ENCODE results near the gene PIP.
"Not testable (repeated sequence)": the region's sequence is repeated elsewhere in the genome, so short reads cannot be mapped to it uniquely, and the experiment has no call there.

PIP gene

GRCh38 chr7:143120691-143121405 is 11.0 kb upstream of the PIP start:
- TF ChIP-seq, protein P1, sequence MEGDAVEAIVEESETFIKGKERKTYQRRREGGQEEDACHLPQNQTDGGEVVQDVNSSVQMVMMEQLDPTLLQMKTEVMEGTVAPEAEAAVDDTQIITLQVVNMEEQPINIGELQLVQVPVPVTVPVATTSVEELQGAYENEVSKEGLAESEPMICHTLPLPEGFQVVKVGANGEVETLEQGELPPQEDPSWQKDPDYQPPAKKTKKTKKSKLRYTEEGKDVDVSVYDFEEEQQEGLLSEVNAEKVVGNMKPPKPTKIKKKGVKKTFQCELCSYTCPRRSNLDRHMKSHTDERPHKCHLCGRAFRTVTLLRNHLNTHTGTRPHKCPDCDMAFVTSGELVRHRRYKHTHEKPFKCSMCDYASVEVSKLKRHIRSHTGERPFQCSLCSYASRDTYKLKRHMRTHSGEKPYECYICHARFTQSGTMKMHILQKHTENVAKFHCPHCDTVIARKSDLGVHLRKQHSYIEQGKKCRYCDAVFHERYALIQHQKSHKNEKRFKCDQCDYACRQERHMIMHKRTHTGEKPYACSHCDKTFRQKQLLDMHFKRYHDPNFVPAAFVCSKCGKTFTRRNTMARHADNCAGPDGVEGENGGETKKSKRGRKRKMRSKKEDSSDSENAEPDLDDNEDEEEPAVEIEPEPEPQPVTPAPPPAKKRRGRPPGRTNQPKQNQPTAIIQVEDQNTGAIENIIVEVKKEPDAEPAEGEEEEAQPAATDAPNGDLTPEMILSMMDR (IDR thresholded peaks at IDR 0.05) = no peak
- no peak for DNase-seq (ENCODE audit: low spot score)
- H3K27ac ChIP-seq = no peak overlapping the region

DNA sequence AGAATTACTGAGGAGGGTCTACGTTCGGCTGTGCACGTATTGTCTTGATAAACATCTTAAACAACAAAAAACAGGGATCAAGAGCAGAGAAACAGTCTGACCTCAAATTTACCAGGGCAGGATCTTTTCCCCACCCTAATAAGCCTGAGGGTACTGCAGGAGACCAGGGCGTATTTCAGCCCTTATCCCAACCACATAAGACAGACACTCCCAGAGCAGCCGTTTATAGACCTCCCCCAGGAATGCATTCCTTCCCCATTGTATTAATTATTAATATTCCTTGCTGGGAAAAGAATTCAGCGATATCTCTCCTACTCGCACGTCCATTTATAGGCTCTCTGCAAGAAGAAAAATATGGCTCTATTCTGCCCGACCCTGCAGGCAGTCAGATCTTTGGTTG is 8.6 kb upstream of the PIP start:
- DNase-seq (ENCODE audit: low spot score); H3K4me3 ChIP-seq; H3K27ac ChIP-seq: not testable (repeated sequence)

More at GRCh38 chr7:143120691-143121405, 11.0 kb upstream of the PIP start:
- H3K4me3 ChIP-seq = no peak overlapping the region

DNA sequence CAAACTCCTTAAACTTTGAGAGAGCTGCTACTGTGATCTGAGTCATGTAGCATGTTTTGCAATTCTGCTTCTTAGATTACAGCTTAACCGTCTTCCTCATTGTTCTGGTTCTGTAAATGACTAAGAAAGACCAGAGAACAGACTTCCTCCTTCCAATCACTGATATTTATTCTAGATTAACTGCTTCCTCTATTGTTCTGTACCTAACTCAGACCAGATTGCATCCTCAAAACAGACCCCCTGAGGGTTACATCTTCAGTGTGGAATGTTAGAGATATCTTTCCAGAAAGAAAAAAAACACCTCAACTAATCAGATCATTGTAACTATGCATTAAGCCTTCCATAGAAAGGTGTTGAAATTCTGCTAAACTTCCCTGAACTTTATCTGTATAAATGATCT is 5.7 kb upstream of the PIP start:
- TF ChIP-seq, protein P1 (IDR thresholded peaks at IDR 0.05) = no peak
- Histone ChIP-seq H3K27ac (no peak overlapping the region), H3K4me3 (no peak overlapping the region)
- no peak for DNase-seq (ENCODE audit: low spot score)

DNA sequence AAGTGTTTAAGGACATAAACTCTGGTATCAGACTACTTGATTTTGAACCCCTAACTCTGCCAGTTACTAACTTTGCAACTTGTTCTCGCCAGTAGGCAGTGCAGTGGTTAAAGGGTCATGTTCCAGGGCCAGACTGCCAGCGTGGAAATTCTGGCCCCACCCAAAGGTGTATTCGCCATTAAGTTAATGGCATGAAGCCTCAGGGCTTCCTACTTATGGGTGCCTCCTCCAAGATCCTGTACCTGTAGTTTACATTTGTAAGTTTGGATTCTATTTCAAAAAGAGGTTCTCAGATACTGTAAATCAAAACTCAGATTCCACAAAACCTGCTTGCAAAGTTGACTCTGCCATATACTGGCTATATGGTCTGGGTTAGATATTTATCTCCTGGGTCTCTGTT is 2.8 kb upstream of the PIP start:
- no peak for DNase-seq (ENCODE audit: low spot score)
- no peak overlapping the region for H3K4me3 ChIP-seq
- TF ChIP-seq, protein P1 (IDR thresholded peaks at IDR 0.05) = no peak
- no peak overlapping the region for H3K27ac ChIP-seq

- no peak overlapping the region for H3K4me3 ChIP-seq
- TF ChIP-seq, protein P1 (IDR thresholded peaks at IDR 0.05) = no peak
- no peak overlapping the region for H3K27ac ChIP-seq
- no peak for DNase-seq (ENCODE audit: low spot score)
Observed at GRCh38 chr7:143129477-143129876, 2.4 kb upstream of the PIP start.

DNA sequence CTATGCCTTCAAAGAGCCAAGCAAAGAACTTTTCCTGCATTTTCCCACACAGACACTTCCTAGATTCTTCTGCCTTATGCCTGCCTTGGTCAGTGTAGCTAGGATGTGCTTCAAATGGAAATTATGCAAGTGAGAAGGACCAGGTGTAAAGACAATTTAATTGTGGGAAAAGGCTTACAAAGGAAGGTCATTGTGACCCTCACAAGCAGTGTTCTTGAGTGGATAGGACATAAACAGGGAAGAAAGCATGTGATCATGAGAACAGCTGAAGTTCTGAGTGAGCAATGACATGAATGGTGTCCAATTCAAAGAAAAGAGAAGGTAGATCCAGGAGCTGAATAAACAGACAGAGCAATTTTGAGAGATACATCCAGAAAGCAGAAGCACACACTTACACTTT is 1.3 kb upstream of the PIP start:
- TF ChIP-seq, protein P1 (IDR thresholded peaks at IDR 0.05) = no peak
- no peak overlapping the region for H3K4me3 ChIP-seq
- H3K27ac ChIP-seq = no peak overlapping the region
- DNase-seq (ENCODE audit: low spot score) = no peak

DNA sequence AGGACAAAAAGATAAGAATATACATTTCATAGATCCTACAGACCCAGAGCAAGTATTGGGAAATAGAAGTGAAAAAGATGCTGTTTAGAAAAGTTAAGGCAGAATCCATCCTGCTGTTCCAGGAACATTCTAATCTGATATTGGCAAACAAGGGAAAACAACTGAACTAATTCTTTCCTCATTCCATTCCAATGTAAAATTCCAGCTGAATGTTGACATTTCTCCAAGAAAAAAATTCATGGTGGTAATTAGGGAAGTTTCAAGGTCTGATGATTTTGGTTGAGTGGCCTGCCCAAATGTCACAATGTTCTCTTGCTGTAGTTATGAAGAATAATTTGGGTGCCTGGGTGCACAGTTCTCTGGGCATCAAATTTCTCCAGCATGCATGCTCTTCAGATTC is 15.2 kb downstream of the PIP start:
- no peak overlapping the region for H3K27ac ChIP-seq
- DNase-seq (ENCODE audit: low spot score) = no peak
- H3K4me3 ChIP-seq = no peak overlapping the region
- TF ChIP-seq, protein P1 (IDR thresholded peaks at IDR 0.05) = no peak

Data from coronary artery (tissue), 2 donors.